Fibroblast of pulmonary artery (primary cell): ENCODE data around the gene ZNF407.

Experiments
- DNase-seq: peaks from one replicate; pipeline ENCODE4 v3.0.0-alpha.2; 2010; ENCODE audit warnings: low read depth
- H3K4me3 ChIP-seq: replicated peaks from 2 replicates; pipeline ENCODE4 v1.5.1; 2011; ENCODE audit warnings: low read depth, mild to moderate bottlenecking, control low read depth, low read length, moderate library complexity
- TF ChIP-seq, protein P1 (sequence below): IDR thresholded peaks from 2 replicates; pipeline ENCODE4 v1.5.1; 2011; ENCODE audit warnings: mild to moderate bottlenecking, control low read depth, low read length, inconsistent platforms; ENCODE audit errors: missing control alignments

The ZNF407 gene

DNA sequence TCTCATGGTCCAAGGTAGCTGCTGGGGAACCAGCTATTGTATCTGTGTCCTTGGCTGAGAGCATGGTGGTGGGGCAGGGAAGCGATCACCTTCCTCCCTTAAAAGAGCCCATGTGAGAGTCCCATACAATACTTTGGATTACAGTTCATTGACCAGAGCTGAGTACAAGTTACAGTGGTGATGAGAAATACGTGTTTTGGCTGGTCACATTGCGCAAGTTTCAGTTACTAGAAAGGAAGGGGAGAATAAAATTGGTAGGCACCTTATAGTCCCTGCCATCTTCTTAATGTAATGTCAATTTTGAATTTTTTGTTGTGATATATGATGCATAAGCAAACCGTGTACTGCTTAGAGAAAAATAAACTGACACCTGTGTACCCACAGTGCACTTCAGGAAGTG, 67.7 kb downstream of the ZNF407 start:
- H3K4me3 ChIP-seq: no peak overlapping the region
- TF ChIP-seq, protein P1, sequence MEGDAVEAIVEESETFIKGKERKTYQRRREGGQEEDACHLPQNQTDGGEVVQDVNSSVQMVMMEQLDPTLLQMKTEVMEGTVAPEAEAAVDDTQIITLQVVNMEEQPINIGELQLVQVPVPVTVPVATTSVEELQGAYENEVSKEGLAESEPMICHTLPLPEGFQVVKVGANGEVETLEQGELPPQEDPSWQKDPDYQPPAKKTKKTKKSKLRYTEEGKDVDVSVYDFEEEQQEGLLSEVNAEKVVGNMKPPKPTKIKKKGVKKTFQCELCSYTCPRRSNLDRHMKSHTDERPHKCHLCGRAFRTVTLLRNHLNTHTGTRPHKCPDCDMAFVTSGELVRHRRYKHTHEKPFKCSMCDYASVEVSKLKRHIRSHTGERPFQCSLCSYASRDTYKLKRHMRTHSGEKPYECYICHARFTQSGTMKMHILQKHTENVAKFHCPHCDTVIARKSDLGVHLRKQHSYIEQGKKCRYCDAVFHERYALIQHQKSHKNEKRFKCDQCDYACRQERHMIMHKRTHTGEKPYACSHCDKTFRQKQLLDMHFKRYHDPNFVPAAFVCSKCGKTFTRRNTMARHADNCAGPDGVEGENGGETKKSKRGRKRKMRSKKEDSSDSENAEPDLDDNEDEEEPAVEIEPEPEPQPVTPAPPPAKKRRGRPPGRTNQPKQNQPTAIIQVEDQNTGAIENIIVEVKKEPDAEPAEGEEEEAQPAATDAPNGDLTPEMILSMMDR: no peak
- DNase-seq: no peak

DNA sequence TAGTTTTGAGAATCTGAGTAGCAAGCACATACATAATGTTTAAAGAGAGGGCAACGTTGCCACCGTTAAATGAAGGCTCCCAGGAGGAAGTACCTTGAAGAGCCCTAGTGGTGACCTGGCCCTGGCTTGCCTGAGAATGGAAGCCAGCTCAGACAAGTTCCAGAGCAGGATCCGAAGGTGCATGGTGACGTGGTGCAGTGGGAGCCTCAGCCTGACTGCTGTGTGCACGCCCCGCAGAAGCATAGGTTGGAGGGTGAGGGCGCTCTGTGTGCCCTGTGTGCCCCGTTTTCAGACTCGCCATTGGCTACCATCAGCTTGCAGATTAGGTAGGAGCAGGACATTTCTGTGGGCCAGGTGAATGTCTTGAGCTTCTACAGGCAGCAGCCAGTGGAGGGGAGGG, 68.2 kb downstream of the ZNF407 start:
- TF ChIP-seq, protein P1: no peak
- no peak overlapping the region for H3K4me3 ChIP-seq
- DNase-seq: no peak

DNA sequence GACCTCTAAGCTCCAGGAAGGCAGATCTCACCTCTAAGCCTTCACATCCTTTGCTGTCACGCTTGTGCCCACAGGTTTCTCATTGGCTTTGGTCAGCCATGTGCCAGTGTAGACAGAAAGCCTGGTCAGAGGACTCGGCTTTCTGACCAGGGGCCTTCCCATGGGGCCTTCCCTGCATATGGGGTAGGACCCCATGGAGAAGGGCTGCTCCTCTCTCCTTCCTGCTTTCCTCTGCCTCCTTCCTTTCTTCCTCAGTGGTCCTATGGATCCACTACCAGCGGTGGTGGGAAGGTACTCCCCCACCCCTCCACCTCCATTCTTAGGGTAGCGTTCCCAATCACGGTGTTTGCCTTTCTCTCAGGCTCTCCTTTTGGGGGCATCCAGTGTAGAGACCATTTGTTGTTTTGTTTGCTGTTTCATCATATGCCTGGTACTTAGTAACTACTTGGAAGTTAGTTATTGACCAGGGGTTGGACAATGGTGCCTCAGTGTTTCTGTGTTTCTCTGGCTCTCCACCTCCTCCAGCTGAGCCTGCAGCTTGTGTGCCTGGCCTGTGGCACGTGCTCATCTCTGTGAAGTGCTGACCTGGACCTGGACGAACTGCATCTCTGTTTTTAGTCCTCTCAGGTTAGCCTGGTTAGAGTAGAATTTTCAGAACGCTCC, 71.6 kb downstream of the ZNF407 start:
- TF ChIP-seq, protein P1: no peak
- DNase-seq: no peak
- H3K4me3 ChIP-seq: no peak overlapping the region

GRCh38 chr18:74672371-74672770, 74.7 kb downstream of the ZNF407 start:
- no peak overlapping the region for H3K4me3 ChIP-seq
- TF ChIP-seq, protein P1: no peak
- no peak for DNase-seq

- TF ChIP-seq, protein P1: no peak
- DNase-seq: no peak
- H3K4me3 ChIP-seq: no peak overlapping the region
Observed at GRCh38 chr18:74674487-74674886, 76.8 kb downstream of the ZNF407 start.

- H3K4me3 ChIP-seq: no peak overlapping the region
- TF ChIP-seq, protein P1: no peak
- no peak for DNase-seq
Observed at GRCh38 chr18:74679006-74679678, 81.5 kb downstream of the ZNF407 start.

- H3K4me3 ChIP-seq: no peak overlapping the region
- no peak for DNase-seq
- TF ChIP-seq, protein P1: no peak
Observed at GRCh38 chr18:74679679-74680076, 82.0 kb downstream of the ZNF407 start.
